ENCODE measurements around the gene CAMSAP2.

Gene CAMSAP2

DNA sequence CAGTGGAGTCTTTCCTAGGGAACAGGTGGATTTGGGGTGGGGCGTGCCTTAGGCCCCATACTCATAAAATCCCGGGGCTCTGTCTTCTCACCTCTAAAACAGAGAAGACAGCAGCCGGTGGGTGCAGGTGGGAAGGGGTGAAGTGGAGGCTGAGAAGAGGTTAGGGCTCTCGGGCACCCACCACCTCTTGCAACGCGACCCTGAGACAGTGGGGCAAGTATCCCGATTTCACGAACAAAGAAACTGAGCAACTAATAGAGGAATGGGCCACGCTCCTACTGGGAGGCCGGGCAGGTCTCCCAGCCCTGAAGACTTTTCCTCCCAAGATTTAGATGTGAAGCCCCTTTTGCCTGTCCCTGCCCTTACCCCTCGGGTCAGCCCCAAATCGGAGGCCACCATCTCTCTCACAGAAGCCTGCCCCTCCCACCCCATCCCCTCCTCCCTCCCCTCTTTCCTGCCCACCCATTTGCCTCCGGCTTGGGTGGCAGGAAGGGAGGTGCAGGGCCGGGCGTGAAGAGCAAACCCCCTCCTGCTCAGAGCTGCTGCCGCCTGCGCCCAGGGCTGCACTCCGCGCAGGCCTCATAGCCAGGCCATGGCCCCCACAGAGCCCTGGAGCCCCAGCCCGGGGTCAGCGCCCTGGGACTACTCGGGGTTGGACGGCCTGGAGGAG is 133.9 kb downstream of the CAMSAP2 start, which contains the start of gene GPR25:
Gene GPR25 (plus strand): TSS at position 536 of the 670 bp plus-strand sequence. CDS start 57 bp downstream, at position 593.
- H3K4me3 ChIP-seq (ENCODE audit: low read length), result no peak within 1 kb of the TSS

DNA sequence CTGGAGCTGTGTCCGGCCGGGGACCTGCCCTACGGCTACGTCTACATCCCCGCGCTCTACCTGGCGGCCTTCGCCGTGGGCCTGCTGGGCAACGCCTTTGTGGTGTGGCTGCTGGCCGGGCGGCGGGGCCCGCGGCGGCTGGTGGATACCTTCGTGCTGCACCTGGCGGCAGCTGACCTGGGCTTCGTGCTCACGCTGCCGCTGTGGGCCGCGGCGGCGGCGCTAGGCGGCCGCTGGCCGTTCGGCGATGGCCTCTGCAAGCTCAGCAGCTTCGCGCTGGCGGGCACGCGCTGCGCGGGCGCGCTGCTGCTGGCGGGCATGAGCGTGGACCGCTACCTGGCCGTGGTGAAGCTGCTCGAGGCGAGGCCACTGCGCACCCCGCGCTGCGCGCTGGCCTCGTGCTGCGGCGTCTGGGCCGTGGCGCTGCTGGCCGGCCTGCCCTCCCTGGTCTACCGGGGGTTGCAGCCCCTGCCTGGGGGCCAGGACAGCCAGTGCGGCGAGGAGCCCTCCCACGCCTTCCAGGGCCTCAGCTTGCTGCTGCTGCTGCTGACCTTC is 134.5 kb downstream of the CAMSAP2 start:
- no peak for TF ChIP-seq CTCF (conservative IDR thresholded peaks at IDR 0.05; ENCODE audit: low read depth, low read length)
- H3K4me3 ChIP-seq (ENCODE audit: low read length), result no peak overlapping the region
- DNase-seq (ENCODE audit: low read depth), result no peak

More for the DNA sequence above, 133.9 kb downstream of the CAMSAP2 start, which contains the start of gene GPR25:
- no peak for DNase-seq (ENCODE audit: low read depth)
- TF ChIP-seq CTCF (conservative IDR thresholded peaks at IDR 0.05; ENCODE audit: low read depth, low read length), result no peak

DNA sequence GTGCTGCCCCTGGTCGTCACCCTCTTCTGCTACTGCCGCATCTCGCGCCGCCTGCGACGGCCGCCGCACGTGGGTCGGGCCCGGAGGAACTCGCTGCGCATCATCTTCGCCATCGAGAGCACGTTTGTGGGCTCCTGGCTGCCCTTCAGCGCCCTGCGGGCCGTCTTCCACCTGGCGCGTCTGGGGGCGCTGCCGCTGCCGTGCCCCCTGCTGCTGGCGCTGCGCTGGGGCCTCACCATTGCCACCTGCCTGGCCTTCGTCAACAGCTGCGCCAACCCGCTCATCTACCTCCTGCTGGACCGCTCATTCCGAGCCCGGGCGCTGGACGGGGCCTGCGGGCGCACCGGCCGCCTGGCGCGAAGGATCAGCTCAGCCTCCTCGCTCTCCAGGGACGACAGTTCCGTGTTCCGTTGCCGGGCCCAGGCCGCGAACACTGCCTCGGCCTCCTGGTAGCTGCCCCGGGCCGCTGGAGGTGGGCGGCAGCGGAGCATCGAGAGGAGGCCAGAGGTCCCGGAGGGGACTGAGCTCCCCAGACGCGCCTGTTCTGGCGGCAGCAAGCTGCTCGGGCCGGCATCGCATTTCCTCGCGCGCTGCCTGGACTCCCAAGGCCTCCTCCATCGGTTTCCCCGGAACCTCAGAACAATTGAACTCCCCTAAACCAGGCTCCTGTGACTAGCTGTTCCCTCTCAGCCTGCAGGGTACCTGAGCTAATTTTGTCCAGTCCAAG is 135.1 kb downstream of the CAMSAP2 start:
- no peak for DNase-seq (ENCODE audit: low read depth)
- no peak for TF ChIP-seq CTCF (conservative IDR thresholded peaks at IDR 0.05; ENCODE audit: low read depth, low read length)
- H3K4me3 ChIP-seq (ENCODE audit: low read length), result no peak overlapping the region

GRCh38 chr1:200874694-200875093 is 136.0 kb downstream of the CAMSAP2 start:
- DNase-seq (ENCODE audit: low read depth), result no peak
- H3K4me3 ChIP-seq (ENCODE audit: low read length), result no peak overlapping the region

GRCh38 chr1:200875416-200875815 is 136.7 kb downstream of the CAMSAP2 start:
- no peak for DNase-seq (ENCODE audit: low read depth)
- no peak for TF ChIP-seq CTCF (conservative IDR thresholded peaks at IDR 0.05; ENCODE audit: low read depth, low read length)
- H3K4me3 ChIP-seq (ENCODE audit: low read length), result no peak overlapping the region

More at GRCh38 chr1:200874694-200875093, 136.0 kb downstream of the CAMSAP2 start:
- TF ChIP-seq CTCF (conservative IDR thresholded peaks at IDR 0.05; ENCODE audit: low read depth, low read length), result no peak

DNA sequence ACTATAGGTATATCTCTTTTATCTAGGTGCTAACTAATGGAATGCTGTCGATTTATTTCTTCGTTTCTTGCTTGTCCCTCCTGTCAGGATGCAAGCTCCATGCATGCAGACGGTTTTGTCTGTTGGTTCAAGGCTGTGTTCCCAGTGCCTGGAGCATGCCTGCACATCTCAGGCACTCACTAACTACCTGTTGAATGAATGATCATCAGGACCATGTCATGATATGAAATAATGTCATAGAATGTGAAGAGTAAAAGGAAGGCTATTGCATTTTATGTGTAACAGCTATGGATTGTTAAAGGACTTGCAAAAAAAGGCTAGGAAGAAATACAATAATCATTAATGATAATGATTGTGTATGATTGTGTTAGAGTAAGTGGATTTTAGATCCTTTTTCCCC is 138.3 kb downstream of the CAMSAP2 start:
- TF ChIP-seq CTCF (conservative IDR thresholded peaks at IDR 0.05; ENCODE audit: low read depth, low read length), result no peak
- DNase-seq (ENCODE audit: low read depth), result no peak
- no peak overlapping the region for H3K4me3 ChIP-seq (ENCODE audit: low read length)
